ENCODE data around the gene RTBDN.

The RTBDN gene

GRCh38 chr19:12872941-12873890 lies 38.8 kb upstream of the RTBDN start:
- DNase-seq (ENCODE audit: low spot score) = peak; percentile 64
- no peak for TF ChIP-seq CTCF (IDR thresholded peaks at IDR 0.05; ENCODE audit: extremely low read depth, insufficient read depth, missing control alignments)
- in situ Hi-C loops (cut with MboI; ENCODE audit: low pct_unique_long_range_greater_than_20kb, low sequenced_read_pairs, unreplicated experiment) = no loop called here

GRCh38 chr19:12872255-12872654 lies 37.9 kb upstream of the RTBDN start:
- DNase-seq (ENCODE audit: low spot score) = no peak
- no peak for TF ChIP-seq CTCF (IDR thresholded peaks at IDR 0.05; ENCODE audit: extremely low read depth, insufficient read depth, missing control alignments)
- in situ Hi-C loops (cut with MboI; ENCODE audit: low pct_unique_long_range_greater_than_20kb, low sequenced_read_pairs, unreplicated experiment) = no loop called here

GRCh38 chr19:12871681-12872080 lies 37.3 kb upstream of the RTBDN start:
- in situ Hi-C loops (cut with MboI; ENCODE audit: low pct_unique_long_range_greater_than_20kb, low sequenced_read_pairs, unreplicated experiment) = no loop called here
- no peak for TF ChIP-seq CTCF (IDR thresholded peaks at IDR 0.05; ENCODE audit: extremely low read depth, insufficient read depth, missing control alignments)
- no peak for DNase-seq (ENCODE audit: low spot score)

- in situ Hi-C loops (cut with MboI; ENCODE audit: low pct_unique_long_range_greater_than_20kb, low sequenced_read_pairs, unreplicated experiment) = no loop called here
- no peak for TF ChIP-seq CTCF (IDR thresholded peaks at IDR 0.05; ENCODE audit: extremely low read depth, insufficient read depth, missing control alignments)
- peak; percentile 76 for DNase-seq (ENCODE audit: low spot score)
These were observed 34.2 kb upstream of the RTBDN start for GRCh38 chr19:12868540-12869112.

- DNase-seq (ENCODE audit: low spot score) = peak; percentile 96
- TF ChIP-seq CTCF (IDR thresholded peaks at IDR 0.05; ENCODE audit: extremely low read depth, insufficient read depth, missing control alignments) = no peak
- in situ Hi-C loops (cut with MboI; ENCODE audit: low pct_unique_long_range_greater_than_20kb, low sequenced_read_pairs, unreplicated experiment) = no loop called here
These were observed 33.0 kb upstream of the RTBDN start for GRCh38 chr19:12867120-12868099.
